ENCODE measurements around the gene FREM1. TPM values are rescaled to one million over a fixed set of nuclear protein-coding genes. Genes with fewer than 3 reads are reported as not detected.

Gene FREM1
- total RNA-seq, 4 donors from 2014 or later: 1.1 to 5.8 (median 2.1) TPM

- DNase-seq (ENCODE audit: low spot score in 2 of 2): no peak
- H3K36me3 ChIP-seq: no peaks in the 10 kb centered on the region
- 96% methylated on average over 2 of the region's 2 CpGs for WGBS
- H3K4me1 ChIP-seq: peaks cover 27% of the 10 kb centered on the region
- TF ChIP-seq CTCF (IDR thresholded peaks at IDR 0.05) (no peak), EP300 (IDR thresholded peaks at IDR 0.05) (no peak), POLR2AphosphoS5 (IDR thresholded peaks at IDR 0.05) (no peak), POLR2A (IDR thresholded peaks at IDR 0.05) (no peak)
- H3K4me3 ChIP-seq: no peak overlapping the region
- H3K9me3 ChIP-seq: no peaks in the 10 kb centered on the region
- peak overlapping the region; percentile 63 for H3K27ac ChIP-seq
- no peaks in the 10 kb centered on the region for H3K27me3 ChIP-seq
Observed at GRCh38 chr9:14911046-14911445, 818 bp upstream of the FREM1 start.

GRCh38 chr9:14909601-14909960, 647 bp downstream of the FREM1 start:
- Histone ChIP-seq H3K4me3 (peak overlapping the region; percentile 40), H3K36me3 (no peaks in the 10 kb centered on the region), H3K9me3 (no peaks in the 10 kb centered on the region), H3K4me1 (peaks cover 31% of the 10 kb centered on the region), H3K27ac (peak overlapping the region; percentile 63), H3K27me3 (no peaks in the 10 kb centered on the region)
- 15% methylated on average over 2 of the region's 2 CpGs for WGBS
- no peak for TF ChIP-seq EP300 (IDR thresholded peaks at IDR 0.05)
- no peak for TF ChIP-seq CTCF (IDR thresholded peaks at IDR 0.05)
- no peak for TF ChIP-seq POLR2A (IDR thresholded peaks at IDR 0.05)
- TF ChIP-seq POLR2AphosphoS5 (IDR thresholded peaks at IDR 0.05): no peak
- no peak for DNase-seq (ENCODE audit: low spot score in 2 of 2)

- Histone ChIP-seq H3K27ac (peak overlapping the region; percentile 63), H3K9me3 (no peaks in the 10 kb centered on the region), H3K4me3 (peak overlapping the region; percentile 40), H3K27me3 (no peaks in the 10 kb centered on the region), H3K36me3 (no peaks in the 10 kb centered on the region), H3K4me1 (peaks cover 31% of the 10 kb centered on the region)
- TF ChIP-seq CTCF (IDR thresholded peaks at IDR 0.05) (no peak), EP300 (IDR thresholded peaks at IDR 0.05) (no peak), POLR2A (IDR thresholded peaks at IDR 0.05) (no peak), POLR2AphosphoS5 (IDR thresholded peaks at IDR 0.05) (no peak)
- no peak for DNase-seq (ENCODE audit: low spot score in 2 of 2)
Observed at GRCh38 chr9:14909181-14909580, 1.0 kb downstream of the FREM1 start.

- no peak for TF ChIP-seq CTCF (IDR thresholded peaks at IDR 0.05)
- TF ChIP-seq POLR2AphosphoS5 (IDR thresholded peaks at IDR 0.05): no peak
- no peak for TF ChIP-seq POLR2A (IDR thresholded peaks at IDR 0.05)
- TF ChIP-seq EP300 (IDR thresholded peaks at IDR 0.05): no peak
- 55% methylated on average over 5 of the region's 5 CpGs for WGBS
- no peaks in the 10 kb centered on the region for H3K9me3 ChIP-seq
- H3K4me3 ChIP-seq: no peak overlapping the region
- no peak for DNase-seq (ENCODE audit: low spot score in 2 of 2)
- H3K27me3 ChIP-seq: no peaks in the 10 kb centered on the region
- H3K27ac ChIP-seq: no peak overlapping the region
- no peaks in the 10 kb centered on the region for H3K36me3 ChIP-seq
- H3K4me1 ChIP-seq: peaks cover 31% of the 10 kb centered on the region
Observed at GRCh38 chr9:14908295-14909180, 1.7 kb downstream of the FREM1 start.

GRCh38 chr9:14907696-14908095, 2.5 kb downstream of the FREM1 start:
- no peak for TF ChIP-seq CTCF (IDR thresholded peaks at IDR 0.05)
- TF ChIP-seq EP300 (IDR thresholded peaks at IDR 0.05): no peak
- TF ChIP-seq POLR2AphosphoS5 (IDR thresholded peaks at IDR 0.05): no peak
- no peak for TF ChIP-seq POLR2A (IDR thresholded peaks at IDR 0.05)
- no peak for DNase-seq (ENCODE audit: low spot score in 2 of 2)
- WGBS: 87% methylated on average over 1 of the region's 1 CpG
- no peak overlapping the region for H3K27ac ChIP-seq
- no peaks in the 10 kb centered on the region for H3K27me3 ChIP-seq
- H3K4me3 ChIP-seq: no peak overlapping the region
- no peaks in the 10 kb centered on the region for H3K9me3 ChIP-seq
- peaks cover 31% of the 10 kb centered on the region for H3K4me1 ChIP-seq
- no peaks in the 10 kb centered on the region for H3K36me3 ChIP-seq
